ENCODE data around the gene PKD2. TPM values are rescaled to one million over a fixed set of nuclear protein-coding genes. Genes with fewer than 3 reads are reported as not detected.

PKD2 gene
- total RNA-seq, 5 donors from 2014 or later (not counting 1 experiment from before 2014, with no cell fraction given) = 6.8 to 17.4 (median 7.5) TPM

GRCh38 chr4:87977521-87978278 lies 29.7 kb upstream of the PKD2 start:
- Histone ChIP-seq H3K9me3 (no peaks in the 10 kb centered on the region), H3K4me1 (ENCODE audit: control insufficient read depth in 1 of 2, extremely low read depth in 1 of 2, insufficient read depth in 2 of 2, low read length in 2 of 2) (peaks cover 4 to 6% of the 10 kb centered on the region in 2 experiments), H3K36me3 (ENCODE audit: control insufficient read depth in 2 of 2, extremely low read depth in 1 of 2, insufficient read depth in 1 of 2, low read length in 1 of 2) (no peaks in the 10 kb centered on the region), H3K27me3 (replicated peaks in 1 of 2; ENCODE audit: control insufficient read depth in 2 of 2, extremely low read depth in 1 of 2, insufficient read depth in 2 of 2, low read length in 1 of 2) (peaks cover 0 to 13% of the 10 kb centered on the region in 2 experiments), H3K27ac (ENCODE audit: low read length) (no peak overlapping the region), H3K4me3 (ENCODE audit: control insufficient read depth in 1 of 2, extremely low read depth in 1 of 2, low read length in 1 of 2) (no peak overlapping the region)
- Mint-ChIP-seq H3K27me3 (peaks cover 24 to 41% of the 10 kb centered on the region in 2 donors), H3K4me3 (no peak overlapping the region), H3K9me3 (no peaks in the 10 kb centered on the region), H3K36me3 (no peaks in the 10 kb centered on the region), H3K4me1 (peaks cover 6 to 14% (median 7%) of the 10 kb centered on the region in 3 donors), H3K27ac (no peak overlapping the region)
- DNase-seq (no peak), ATAC-seq (replicated peaks in 1 of 4) (no peak)
- WGBS (ENCODE audit: insufficient coverage) = 100% methylated on average over 2 of the region's 5 CpGs
- ChIA-PET POLR2A (interaction anchor here in 1 of 2 donors (0.6 kb wide), 1 partner anchor 17 kb away, joined by 3 read pairs; no protein-coding TSS in a partner anchor), CTCF (interaction anchor here in 1 of 2 donors (1.9 kb wide), 1 partner anchor 8 kb away, joined by 10 read pairs; no protein-coding TSS in a partner anchor)

- ATAC-seq (replicated peaks in 1 of 4) (no peak), DNase-seq (no peak)
- Histone ChIP-seq H3K36me3 (ENCODE audit: control insufficient read depth in 2 of 2, extremely low read depth in 1 of 2, insufficient read depth in 1 of 2, low read length in 1 of 2) (no peaks in the 10 kb centered on the region), H3K9me3 (no peaks in the 10 kb centered on the region), H3K4me1 (ENCODE audit: control insufficient read depth in 1 of 2, extremely low read depth in 1 of 2, insufficient read depth in 2 of 2, low read length in 2 of 2) (peaks cover 3 to 4% of the 10 kb centered on the region in 2 experiments), H3K4me3 (ENCODE audit: control insufficient read depth in 1 of 2, extremely low read depth in 1 of 2, low read length in 1 of 2) (no peak overlapping the region), H3K27me3 (replicated peaks in 1 of 2; ENCODE audit: control insufficient read depth in 2 of 2, extremely low read depth in 1 of 2, insufficient read depth in 2 of 2, low read length in 1 of 2) (peaks cover 0 to 13% of the 10 kb centered on the region in 2 experiments), H3K27ac (ENCODE audit: low read length) (no peak overlapping the region)
- H3K4me3 Mint-ChIP-seq = no peak overlapping the region
- no peak overlapping the region for H3K27ac Mint-ChIP-seq
- peaks cover 4 to 12% (median 6%) of the 10 kb centered on the region in 3 donors for H3K4me1 Mint-ChIP-seq
- ChIA-PET CTCF (no interaction called here), POLR2A (no interaction called here)
- H3K27me3 Mint-ChIP-seq = peaks cover 20 to 36% of the 10 kb centered on the region in 2 donors
- H3K9me3 Mint-ChIP-seq = no peaks in the 10 kb centered on the region
- H3K36me3 Mint-ChIP-seq = no peaks in the 10 kb centered on the region
- 100% methylated on average over 1 of the region's 1 CpG for WGBS (ENCODE audit: insufficient coverage)
Measured at GRCh38 chr4:87978681-87979080, 28.8 kb upstream of the PKD2 start.

- Mint-ChIP-seq H3K27me3 (peaks cover 16 to 39% of the 10 kb centered on the region in 2 donors), H3K4me1 (peaks cover 4 to 9% (median 6%) of the 10 kb centered on the region in 3 donors), H3K27ac (no peak overlapping the region), H3K36me3 (no peaks in the 10 kb centered on the region), H3K9me3 (no peaks in the 10 kb centered on the region), H3K4me3 (no peak overlapping the region)
- no peak overlapping the region for H3K27ac ChIP-seq (ENCODE audit: low read length)
- peaks cover 0 to 12% of the 10 kb centered on the region in 2 experiments for H3K27me3 ChIP-seq (replicated peaks in 1 of 2; ENCODE audit: control insufficient read depth in 2 of 2, extremely low read depth in 1 of 2, insufficient read depth in 2 of 2, low read length in 1 of 2)
- no CpG with 5 or more reads among the region's 1 CpG for WGBS (ENCODE audit: insufficient coverage)
- no peak for DNase-seq
- no peaks in the 10 kb centered on the region for H3K9me3 ChIP-seq
- peaks cover 3 to 4% of the 10 kb centered on the region in 2 experiments for H3K4me1 ChIP-seq (ENCODE audit: control insufficient read depth in 1 of 2, extremely low read depth in 1 of 2, insufficient read depth in 2 of 2, low read length in 2 of 2)
- no peak overlapping the region for H3K4me3 ChIP-seq (ENCODE audit: control insufficient read depth in 1 of 2, extremely low read depth in 1 of 2, low read length in 1 of 2)
- H3K36me3 ChIP-seq (ENCODE audit: control insufficient read depth in 2 of 2, extremely low read depth in 1 of 2, insufficient read depth in 1 of 2, low read length in 1 of 2) = no peaks in the 10 kb centered on the region
- POLR2A ChIA-PET = no interaction called here
- ATAC-seq (replicated peaks in 1 of 4) = no peak
- CTCF ChIA-PET = no interaction called here
Measured at GRCh38 chr4:87979810-87980209, 27.6 kb upstream of the PKD2 start.

GRCh38 chr4:87981486-87981885 lies 25.9 kb upstream of the PKD2 start:
- peaks cover 0 to 13% of the 10 kb centered on the region in 2 experiments for H3K27me3 ChIP-seq (replicated peaks in 1 of 2; ENCODE audit: control insufficient read depth in 2 of 2, extremely low read depth in 1 of 2, insufficient read depth in 2 of 2, low read length in 1 of 2)
- Mint-ChIP-seq H3K4me3 (no peak overlapping the region), H3K9me3 (no peaks in the 10 kb centered on the region), H3K27me3 (peaks cover 15 to 38% of the 10 kb centered on the region in 2 donors), H3K36me3 (no peaks in the 10 kb centered on the region), H3K27ac (no peak overlapping the region), H3K4me1 (no peaks in the 10 kb centered on the region)
- H3K27ac ChIP-seq (ENCODE audit: low read length) = no peak overlapping the region
- no peaks in the 10 kb centered on the region for H3K36me3 ChIP-seq (ENCODE audit: control insufficient read depth in 2 of 2, extremely low read depth in 1 of 2, insufficient read depth in 1 of 2, low read length in 1 of 2)
- DNase-seq (no peak), ATAC-seq (replicated peaks in 1 of 4) (no peak)
- ChIA-PET CTCF (no interaction called here), POLR2A (no interaction called here)
- H3K9me3 ChIP-seq = no peaks in the 10 kb centered on the region
- WGBS (ENCODE audit: insufficient coverage) = 93% methylated on average over 5 of the region's 8 CpGs
- H3K4me3 ChIP-seq (ENCODE audit: control insufficient read depth in 1 of 2, extremely low read depth in 1 of 2, low read length in 1 of 2) = no peak overlapping the region
- no peaks in the 10 kb centered on the region for H3K4me1 ChIP-seq (ENCODE audit: control insufficient read depth in 1 of 2, extremely low read depth in 1 of 2, insufficient read depth in 2 of 2, low read length in 2 of 2)

GRCh38 chr4:87982036-87982435 lies 25.4 kb upstream of the PKD2 start:
- Mint-ChIP-seq H3K9me3 (no peaks in the 10 kb centered on the region), H3K4me1 (no peaks in the 10 kb centered on the region), H3K27me3 (peaks cover 15 to 38% of the 10 kb centered on the region in 2 donors), H3K4me3 (no peak overlapping the region), H3K27ac (no peak overlapping the region), H3K36me3 (no peaks in the 10 kb centered on the region)
- H3K36me3 ChIP-seq (ENCODE audit: control insufficient read depth in 2 of 2, extremely low read depth in 1 of 2, insufficient read depth in 1 of 2, low read length in 1 of 2) = no peaks in the 10 kb centered on the region
- ChIA-PET CTCF (no interaction called here), POLR2A (no interaction called here)
- H3K27me3 ChIP-seq (replicated peaks in 1 of 2; ENCODE audit: control insufficient read depth in 2 of 2, extremely low read depth in 1 of 2, insufficient read depth in 2 of 2, low read length in 1 of 2) = peaks cover 0 to 15% of the 10 kb centered on the region in 2 experiments
- H3K9me3 ChIP-seq = no peaks in the 10 kb centered on the region
- no peak for DNase-seq
- WGBS (ENCODE audit: insufficient coverage) = no CpG with 5 or more reads among the region's 1 CpG
- no peak overlapping the region for H3K27ac ChIP-seq (ENCODE audit: low read length)
- H3K4me3 ChIP-seq (ENCODE audit: control insufficient read depth in 1 of 2, extremely low read depth in 1 of 2, low read length in 1 of 2) = no peak overlapping the region
- no peaks in the 10 kb centered on the region for H3K4me1 ChIP-seq (ENCODE audit: control insufficient read depth in 1 of 2, extremely low read depth in 1 of 2, insufficient read depth in 2 of 2, low read length in 2 of 2)
- ATAC-seq (replicated peaks in 1 of 4) = no peak

GRCh38 chr4:87982446-87983010 lies 24.9 kb upstream of the PKD2 start:
- Mint-ChIP-seq H3K36me3 (no peaks in the 10 kb centered on the region), H3K4me3 (no peak overlapping the region), H3K4me1 (no peaks in the 10 kb centered on the region), H3K27ac (no peak overlapping the region), H3K9me3 (no peaks in the 10 kb centered on the region), H3K27me3 (peaks cover 14 to 36% of the 10 kb centered on the region in 2 donors)
- Histone ChIP-seq H3K27me3 (replicated peaks in 1 of 2; ENCODE audit: control insufficient read depth in 2 of 2, extremely low read depth in 1 of 2, insufficient read depth in 2 of 2, low read length in 1 of 2) (peaks cover 0 to 15% of the 10 kb centered on the region in 2 experiments), H3K9me3 (no peaks in the 10 kb centered on the region), H3K4me3 (ENCODE audit: control insufficient read depth in 1 of 2, extremely low read depth in 1 of 2, low read length in 1 of 2) (no peak overlapping the region), H3K36me3 (ENCODE audit: control insufficient read depth in 2 of 2, extremely low read depth in 1 of 2, insufficient read depth in 1 of 2, low read length in 1 of 2) (no peaks in the 10 kb centered on the region), H3K27ac (ENCODE audit: low read length) (no peak overlapping the region), H3K4me1 (ENCODE audit: control insufficient read depth in 1 of 2, extremely low read depth in 1 of 2, insufficient read depth in 2 of 2, low read length in 2 of 2) (no peaks in the 10 kb centered on the region)
- ATAC-seq (replicated peaks in 1 of 4) = no peak
- ChIA-PET POLR2A (no interaction called here), CTCF (no interaction called here)
- WGBS (ENCODE audit: insufficient coverage) = 95% methylated on average over 8 of the region's 13 CpGs
- DNase-seq = no peak
